GM23338 (cell line): Measurements from ENCODE around the gene MLPH. TPM values are rescaled to one million over a fixed set of nuclear protein-coding genes. Genes with fewer than 3 reads are reported as not detected.
A peak's percentile ranks its signal among the peaks of the same experiment; 100 is the strongest.

ENCODE experiments used
- ATAC-seq: fragments of 200-7000 bp; cut with Tn5 transposase; 3 replicates; pipeline ENCODE4 v1.9.1; 2020
- DNase-seq: peaks from one replicate; pipeline ENCODE4 v3.0.0-alpha.2; 2015; ENCODE audit warnings: low spot score
- H2AFZ ChIP-seq: fragments of 200-600 bp; sonication (generic); 2 replicates; pipeline ENCODE4 v1.8.0; 2016; ENCODE audit warnings: antibody characterized with exemption, mild to moderate bottlenecking, moderate library complexity
- H3F3A ChIP-seq: fragments of 200-600 bp; sonication (generic); replicated peaks from 2 replicates; pipeline ENCODE4 v1.8.0; 2017; ENCODE audit warnings: antibody characterized with exemption, mixed run types, low read depth
- H3K27ac ChIP-seq: fragments of 200-600 bp; sonication (generic); 2 replicates; pipeline ENCODE4 v1.6.1; 2016; ENCODE audit warnings: low read depth
- H3K27me3 ChIP-seq: fragments of 200-600 bp; sonication (generic); 2 replicates; pipeline ENCODE4 v1.8.0; 2016; ENCODE audit warnings: mild to moderate bottlenecking, mixed run types, moderate library complexity; ENCODE audit not compliant: insufficient read depth
- H3K36me3 ChIP-seq: fragments of 200-600 bp; sonication (generic); 2 replicates; pipeline ENCODE4 v1.8.0; 2016; ENCODE audit warnings: mild to moderate bottlenecking; ENCODE audit not compliant: insufficient read depth
- H3K4me1 ChIP-seq: fragments of 200-600 bp; sonication (generic); 2 replicates; pipeline ENCODE4 v1.8.0; 2016; ENCODE audit warnings: mild to moderate bottlenecking, moderate library complexity; ENCODE audit not compliant: insufficient read depth
- H3K4me2 ChIP-seq: fragments of 200-600 bp; sonication (generic); 2 replicates; pipeline ENCODE4 v1.7.1; 2017; ENCODE audit warnings: mixed run types
- H3K4me3 ChIP-seq: fragments of 200-600 bp; sonication (generic); 2 replicates; pipeline ENCODE4 v1.6.1; 2016; ENCODE audit warnings: mixed run types
- H3K79me2 ChIP-seq: fragments of 200-600 bp; sonication (generic); replicated peaks from 2 replicates; pipeline ENCODE4 v1.8.0; 2017; ENCODE audit warnings: mild to moderate bottlenecking; ENCODE audit not compliant: insufficient read depth
- H3K9me2 ChIP-seq: fragments of 200-600 bp; sonication (generic); 2 replicates; pipeline ENCODE4 v1.8.0; 2017; ENCODE audit not compliant: insufficient read depth
- H4K20me1 ChIP-seq: fragments of 200-600 bp; sonication (generic); replicated peaks from 2 replicates; pipeline ENCODE4 v1.8.0; 2017; ENCODE audit warnings: mild to moderate bottlenecking; ENCODE audit not compliant: insufficient read depth
- H3K27ac Mint-ChIP-seq: 2 replicates; pipeline ENCODE4 v1.8.0; 2020; ENCODE audit warnings: inconsistent platforms, mild to moderate bottlenecking, moderate library complexity, mixed read lengths
- H3K27me3 Mint-ChIP-seq: 3 replicates; pipeline ENCODE4 v1.8.0; 2022; ENCODE audit warnings: low read depth, mild to moderate bottlenecking, moderate library complexity, mixed read lengths, inconsistent platforms; ENCODE audit not compliant: insufficient read depth, poor library complexity
- H3K36me3 Mint-ChIP-seq: 3 replicates; pipeline ENCODE4 v1.8.0; 2021; ENCODE audit warnings: low read depth, mild to moderate bottlenecking, inconsistent platforms, moderate library complexity, mixed read lengths
- H3K4me1 Mint-ChIP-seq: 3 replicates; pipeline ENCODE4 v1.8.0; 2020; ENCODE audit warnings: mild to moderate bottlenecking, inconsistent platforms, mixed read lengths
- H3K4me3 Mint-ChIP-seq: 3 replicates; pipeline ENCODE4 v1.8.0; 2021; ENCODE audit warnings: moderate library complexity, mild to moderate bottlenecking, inconsistent platforms, mixed read lengths
- H3K9me3 Mint-ChIP-seq: 3 replicates; pipeline ENCODE4 v1.8.0; 2020; ENCODE audit warnings: moderate library complexity, mild to moderate bottlenecking, inconsistent platforms, mixed read lengths
- CREB1 ChIP-seq: fragments of 250-450 bp; sonication (Bioruptor Pico); IDR thresholded peaks from 2 replicates; pipeline ENCODE4 v1.5.0; 2020; ENCODE audit warnings: low read depth, mild to moderate bottlenecking, moderate library complexity
- CTCF ChIP-seq, 2 experiments: fragments of 200-600 bp in 1 of 2; sonication (generic) in 1 of 2; conservative IDR thresholded peaks; 2 replicates each; pipeline versions ENCODE4 v1.5.1 to v1.6.1; 2016 to 2017; ENCODE audit warnings: antibody characterized with exemption in 2 of 2, low read depth in 2 of 2, mild to moderate bottlenecking in 2 of 2, moderate library complexity in 1 of 2
- ETS1 ChIP-seq: IDR thresholded peaks from 2 replicates; pipeline ENCODE4 v1.6.1; 2016; ENCODE audit warnings: antibody characterized with exemption
- EZH2 ChIP-seq: fragments of 200-600 bp; sonication (generic); IDR thresholded peaks from one replicate; pipeline ENCODE4 v1.8.0; 2017; ENCODE audit warnings: antibody characterized with exemption, mild to moderate bottlenecking, low read depth; ENCODE audit not compliant: unreplicated experiment
- EZH2phosphoT487 ChIP-seq: fragments of 200-600 bp; sonication (generic); IDR thresholded peaks from one replicate; pipeline ENCODE4 v1.8.1; 2018; ENCODE audit warnings: antibody characterized with exemption; ENCODE audit not compliant: unreplicated experiment
- JUNB ChIP-seq: IDR thresholded peaks from one replicate; pipeline ENCODE4 v1.6.1; 2016; ENCODE audit warnings: antibody characterized with exemption; ENCODE audit not compliant: unreplicated experiment
- NANOG ChIP-seq: IDR thresholded peaks from 2 replicates; pipeline ENCODE4 v1.6.1; 2016; ENCODE audit warnings: antibody characterized with exemption, borderline replicate concordance
- POLR2AphosphoS5 ChIP-seq: IDR thresholded peaks from 2 replicates; pipeline ENCODE4 v1.6.1; 2016; ENCODE audit warnings: antibody characterized with exemption, low read depth
- REST ChIP-seq: IDR thresholded peaks from one replicate; pipeline ENCODE4 v1.6.1; 2018; ENCODE audit warnings: antibody characterized with exemption; ENCODE audit not compliant: unreplicated experiment
- STAT1 ChIP-seq: IDR thresholded peaks from one replicate; pipeline ENCODE4 v1.6.1; 2016; ENCODE audit warnings: antibody characterized with exemption; ENCODE audit not compliant: unreplicated experiment
- ZNF114 ChIP-seq: fragments of 250-450 bp; sonication (Bioruptor Pico); IDR thresholded peaks from 2 replicates; pipeline ENCODE4 v1.5.0; 2020; ENCODE audit warnings: mild to moderate bottlenecking, moderate library complexity
- ZNF331 ChIP-seq: fragments of 250-450 bp; sonication (Bioruptor Pico); IDR thresholded peaks from 2 replicates; pipeline ENCODE4 v1.5.0; 2020; ENCODE audit warnings: low read depth, mild to moderate bottlenecking, moderate library complexity
- polyA plus RNA-seq: library from polyadenylated mRNA; unstranded; fragments of >200 nt; fragmentation: Nextera tagmentation; extraction: Ambion mirVana; gene quantifications from 2 replicates; pipeline ENCODE4 v1.2.1, GENCODE V29; 2016
- total RNA-seq: library from RNA; depleted of rRNA; stranded (reverse); fragments of >200 nt; shearing (Covaris generic); gene quantifications from 2 replicates; pipeline ENCODE4 v1.2.3, GENCODE V29; 2014
- TF ChIP-seq, protein P1 (sequence below): fragments of 250-450 bp; sonication (Bioruptor Pico); IDR thresholded peaks from 2 replicates; pipeline ENCODE4 v1.5.0; 2020; ENCODE audit warnings: mild to moderate bottlenecking, moderate library complexity

Gene MLPH
- total and polyA plus RNA-seq, 2 experiments from 2014 or later = 13.6 to 16.5 TPM

DNA sequence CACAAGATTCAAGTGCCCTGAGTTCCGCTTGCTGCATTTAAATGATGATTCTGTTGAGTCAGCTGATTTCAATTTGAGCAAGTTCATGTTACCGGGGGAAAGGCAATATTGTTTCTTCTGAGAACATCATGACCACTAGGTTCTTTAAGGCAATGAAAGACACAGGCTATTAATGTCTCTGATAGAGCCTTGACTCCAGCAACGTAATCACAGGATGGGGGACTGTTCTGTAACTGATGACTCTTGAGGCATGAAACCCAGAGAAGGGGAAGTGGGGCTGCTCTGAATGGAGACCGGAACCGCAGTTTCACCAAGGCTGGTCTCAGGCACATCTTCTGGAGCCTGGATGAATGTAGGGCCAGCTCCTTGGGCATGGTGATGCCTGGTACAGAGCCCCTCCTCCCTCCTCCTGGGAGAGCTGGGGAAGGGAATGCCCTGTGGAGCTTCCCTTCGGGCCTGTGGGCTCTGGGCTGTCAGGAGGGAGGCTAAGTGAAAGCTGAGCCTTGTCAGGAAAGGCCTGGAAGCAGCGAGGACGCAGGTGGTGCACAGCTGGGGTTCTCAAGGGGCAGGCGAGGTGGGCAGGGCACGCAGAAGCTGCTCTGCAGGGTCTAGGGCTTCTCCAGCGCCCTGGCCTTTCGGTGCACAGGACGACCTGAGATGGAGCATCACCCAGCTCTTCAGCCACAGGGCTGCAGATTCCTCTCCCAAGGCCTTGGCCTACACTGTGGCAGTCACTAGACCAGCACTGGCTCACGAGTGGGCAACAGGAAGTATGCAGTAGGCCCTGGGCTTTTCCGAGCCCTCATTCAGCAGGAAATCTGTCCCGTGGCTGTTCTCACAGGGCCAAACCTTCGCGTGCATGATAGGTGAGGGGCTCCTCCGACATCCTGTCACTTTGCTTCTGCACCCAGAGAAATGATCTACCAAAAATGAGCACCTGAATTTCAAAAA lies 42.7 kb downstream of the MLPH start:
- Mint-ChIP-seq H3K27me3 (peaks cover 5% of the 10 kb centered on the region), H3K27ac (no peak overlapping the region), H3K4me3 (no peak overlapping the region), H3K36me3 (peaks cover 3% of the 10 kb centered on the region; the same call in 1 of the 3 replicates), H3K4me1 (peaks cover 10% of the 10 kb centered on the region), H3K9me3 (no peaks in the 10 kb centered on the region)
- TF ChIP-seq JUNB = no peak
- TF ChIP-seq, protein P1, sequence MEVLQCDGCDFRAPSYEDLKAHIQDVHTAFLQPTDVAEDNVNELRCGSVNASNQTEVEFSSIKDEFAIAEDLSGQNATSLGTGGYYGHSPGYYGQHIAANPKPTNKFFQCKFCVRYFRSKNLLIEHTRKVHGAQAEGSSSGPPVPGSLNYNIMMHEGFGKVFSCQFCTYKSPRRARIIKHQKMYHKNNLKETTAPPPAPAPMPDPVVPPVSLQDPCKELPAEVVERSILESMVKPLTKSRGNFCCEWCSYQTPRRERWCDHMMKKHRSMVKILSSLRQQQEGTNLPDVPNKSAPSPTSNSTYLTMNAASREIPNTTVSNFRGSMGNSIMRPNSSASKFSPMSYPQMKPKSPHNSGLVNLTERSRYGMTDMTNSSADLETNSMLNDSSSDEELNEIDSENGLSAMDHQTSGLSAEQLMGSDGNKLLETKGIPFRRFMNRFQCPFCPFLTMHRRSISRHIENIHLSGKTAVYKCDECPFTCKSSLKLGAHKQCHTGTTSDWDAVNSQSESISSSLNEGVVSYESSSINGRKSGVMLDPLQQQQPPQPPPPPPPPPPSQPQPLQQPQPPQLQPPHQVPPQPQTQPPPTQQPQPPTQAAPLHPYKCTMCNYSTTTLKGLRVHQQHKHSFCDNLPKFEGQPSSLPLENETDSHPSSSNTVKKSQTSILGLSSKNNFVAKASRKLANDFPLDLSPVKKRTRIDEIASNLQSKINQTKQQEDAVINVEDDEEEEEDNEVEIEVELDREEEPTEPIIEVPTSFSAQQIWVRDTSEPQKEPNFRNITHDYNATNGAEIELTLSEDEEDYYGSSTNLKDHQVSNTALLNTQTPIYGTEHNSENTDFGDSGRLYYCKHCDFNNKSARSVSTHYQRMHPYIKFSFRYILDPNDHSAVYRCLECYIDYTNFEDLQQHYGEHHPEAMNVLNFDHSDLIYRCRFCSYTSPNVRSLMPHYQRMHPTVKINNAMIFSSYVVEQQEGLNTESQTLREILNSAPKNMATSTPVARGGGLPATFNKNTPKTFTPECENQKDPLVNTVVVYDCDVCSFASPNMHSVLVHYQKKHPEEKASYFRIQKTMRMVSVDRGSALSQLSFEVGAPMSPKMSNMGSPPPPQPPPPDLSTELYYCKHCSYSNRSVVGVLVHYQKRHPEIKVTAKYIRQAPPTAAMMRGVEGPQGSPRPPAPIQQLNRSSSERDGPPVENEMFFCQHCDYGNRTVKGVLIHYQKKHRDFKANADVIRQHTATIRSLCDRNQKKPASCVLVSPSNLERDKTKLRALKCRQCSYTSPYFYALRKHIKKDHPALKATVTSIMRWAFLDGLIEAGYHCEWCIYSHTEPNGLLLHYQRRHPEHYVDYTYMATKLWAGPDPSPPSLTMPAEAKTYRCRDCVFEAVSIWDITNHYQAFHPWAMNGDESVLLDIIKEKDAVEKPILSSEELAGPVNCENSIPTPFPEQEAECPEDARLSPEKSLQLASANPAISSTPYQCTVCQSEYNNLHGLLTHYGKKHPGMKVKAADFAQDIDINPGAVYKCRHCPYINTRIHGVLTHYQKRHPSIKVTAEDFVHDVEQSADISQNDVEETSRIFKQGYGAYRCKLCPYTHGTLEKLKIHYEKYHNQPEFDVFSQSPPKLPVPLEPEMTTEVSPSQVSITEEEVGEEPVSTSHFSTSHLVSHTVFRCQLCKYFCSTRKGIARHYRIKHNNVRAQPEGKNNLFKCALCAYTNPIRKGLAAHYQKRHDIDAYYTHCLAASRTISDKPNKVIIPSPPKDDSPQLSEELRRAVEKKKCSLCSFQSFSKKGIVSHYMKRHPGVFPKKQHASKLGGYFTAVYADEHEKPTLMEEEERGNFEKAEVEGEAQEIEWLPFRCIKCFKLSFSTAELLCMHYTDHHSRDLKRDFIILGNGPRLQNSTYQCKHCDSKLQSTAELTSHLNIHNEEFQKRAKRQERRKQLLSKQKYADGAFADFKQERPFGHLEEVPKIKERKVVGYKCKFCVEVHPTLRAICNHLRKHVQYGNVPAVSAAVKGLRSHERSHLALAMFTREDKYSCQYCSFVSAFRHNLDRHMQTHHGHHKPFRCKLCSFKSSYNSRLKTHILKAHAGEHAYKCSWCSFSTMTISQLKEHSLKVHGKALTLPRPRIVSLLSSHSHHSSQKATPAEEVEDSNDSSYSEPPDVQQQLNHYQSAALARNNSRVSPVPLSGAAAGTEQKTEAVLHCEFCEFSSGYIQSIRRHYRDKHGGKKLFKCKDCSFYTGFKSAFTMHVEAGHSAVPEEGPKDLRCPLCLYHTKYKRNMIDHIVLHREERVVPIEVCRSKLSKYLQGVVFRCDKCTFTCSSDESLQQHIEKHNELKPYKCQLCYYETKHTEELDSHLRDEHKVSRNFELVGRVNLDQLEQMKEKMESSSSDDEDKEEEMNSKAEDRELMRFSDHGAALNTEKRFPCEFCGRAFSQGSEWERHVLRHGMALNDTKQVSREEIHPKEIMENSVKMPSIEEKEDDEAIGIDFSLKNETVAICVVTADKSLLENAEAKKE (CRISPR knock-in tag) = no peak
- TF ChIP-seq POLR2AphosphoS5 = no peak
- no peak for TF ChIP-seq CTCF (conservative IDR thresholded peaks at IDR 0.05; ENCODE audit: low read depth in 2 of 2)
- TF ChIP-seq CREB1 (CRISPR knock-in tag) = no peak
- TF ChIP-seq ZNF114 (CRISPR knock-in tag) = no peak
- no peak for TF ChIP-seq EZH2
- TF ChIP-seq ZNF331 (CRISPR knock-in tag) = no peak
- TF ChIP-seq NANOG = no peak
- no peak for TF ChIP-seq REST
- no peak for TF ChIP-seq STAT1
- no peak for TF ChIP-seq ETS1
- TF ChIP-seq EZH2phosphoT487 = no peak
- H3K27ac ChIP-seq = no peak overlapping the region
- H3K79me2 ChIP-seq = no peaks in the 10 kb centered on the region
- H3K4me3 ChIP-seq = no peak overlapping the region
- H3K36me3 ChIP-seq = no peaks in the 10 kb centered on the region; the same call in 1 of the 2 replicates
- no peaks in the 10 kb centered on the region for H3K27me3 ChIP-seq
- peak; percentile 22; the same call in 1 of the 3 replicates for ATAC-seq
- H3K4me2 ChIP-seq = no peak overlapping the region
- no peaks in the 10 kb centered on the region for H3K9me2 ChIP-seq
- DNase-seq = no peak
- H4K20me1 ChIP-seq = no peaks in the 10 kb centered on the region
- H3K4me1 ChIP-seq = no peaks in the 10 kb centered on the region
- H2AFZ ChIP-seq = no peak overlapping the region
- no peaks in the 10 kb centered on the region for H3F3A ChIP-seq
